ENCODE results near the gene LSAMP. TPM values are rescaled to one million over a fixed set of nuclear protein-coding genes. Genes with fewer than 3 reads are reported as not detected.

LSAMP gene
- polyA plus RNA-seq, 2 of the 4 experiments (the other 2 are of a cell fraction): 0.12 to 0.53 TPM

GRCh38 chr3:116028157-116028556 lies 417.1 kb downstream of the LSAMP start (continued):
- TF ChIP-seq, protein P1, sequence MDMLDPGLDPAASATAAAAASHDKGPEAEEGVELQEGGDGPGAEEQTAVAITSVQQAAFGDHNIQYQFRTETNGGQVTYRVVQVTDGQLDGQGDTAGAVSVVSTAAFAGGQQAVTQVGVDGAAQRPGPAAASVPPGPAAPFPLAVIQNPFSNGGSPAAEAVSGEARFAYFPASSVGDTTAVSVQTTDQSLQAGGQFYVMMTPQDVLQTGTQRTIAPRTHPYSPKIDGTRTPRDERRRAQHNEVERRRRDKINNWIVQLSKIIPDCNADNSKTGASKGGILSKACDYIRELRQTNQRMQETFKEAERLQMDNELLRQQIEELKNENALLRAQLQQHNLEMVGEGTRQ (IDR thresholded peaks at IDR 0.05): no peak

DNA sequence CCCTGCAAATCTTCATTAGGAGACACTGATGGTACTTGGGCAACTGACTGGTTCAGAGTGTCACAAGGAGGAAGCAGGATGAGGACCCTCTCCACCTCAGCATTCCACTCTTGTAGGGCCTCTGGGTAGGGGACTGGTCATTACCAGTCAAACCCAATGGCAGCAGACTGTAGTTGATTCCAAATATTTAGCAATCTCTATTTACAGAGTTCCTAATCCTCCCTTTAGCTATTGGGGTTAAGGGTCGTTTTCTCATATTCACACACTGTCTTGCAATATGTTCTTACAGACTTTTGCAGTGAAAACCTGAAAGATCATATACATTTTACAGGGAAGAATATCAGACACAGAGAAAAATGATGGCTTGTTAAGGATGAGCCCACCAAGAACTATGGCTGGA lies 424.3 kb downstream of the LSAMP start:
- POLR2A ChIA-PET: no interaction called here
- no peak overlapping the region for H3K4me3 ChIP-seq
- TF ChIP-seq JUNB (IDR thresholded peaks at IDR 0.05) (no peak), CBX8 (IDR thresholded peaks at IDR 0.05) (no peak), RFX5 (IDR thresholded peaks at IDR 0.05) (no peak), ESRRA (IDR thresholded peaks at IDR 0.05; ENCODE audit: borderline replicate concordance, low read length) (no peak), RNF2 (IDR thresholded peaks at IDR 0.05; ENCODE audit: borderline replicate concordance, low read depth) (no peak), ZFP36 (IDR thresholded peaks at IDR 0.05; ENCODE audit: borderline replicate concordance, partially characterized antibody) (no peak)
- TF ChIP-seq, protein P2, sequence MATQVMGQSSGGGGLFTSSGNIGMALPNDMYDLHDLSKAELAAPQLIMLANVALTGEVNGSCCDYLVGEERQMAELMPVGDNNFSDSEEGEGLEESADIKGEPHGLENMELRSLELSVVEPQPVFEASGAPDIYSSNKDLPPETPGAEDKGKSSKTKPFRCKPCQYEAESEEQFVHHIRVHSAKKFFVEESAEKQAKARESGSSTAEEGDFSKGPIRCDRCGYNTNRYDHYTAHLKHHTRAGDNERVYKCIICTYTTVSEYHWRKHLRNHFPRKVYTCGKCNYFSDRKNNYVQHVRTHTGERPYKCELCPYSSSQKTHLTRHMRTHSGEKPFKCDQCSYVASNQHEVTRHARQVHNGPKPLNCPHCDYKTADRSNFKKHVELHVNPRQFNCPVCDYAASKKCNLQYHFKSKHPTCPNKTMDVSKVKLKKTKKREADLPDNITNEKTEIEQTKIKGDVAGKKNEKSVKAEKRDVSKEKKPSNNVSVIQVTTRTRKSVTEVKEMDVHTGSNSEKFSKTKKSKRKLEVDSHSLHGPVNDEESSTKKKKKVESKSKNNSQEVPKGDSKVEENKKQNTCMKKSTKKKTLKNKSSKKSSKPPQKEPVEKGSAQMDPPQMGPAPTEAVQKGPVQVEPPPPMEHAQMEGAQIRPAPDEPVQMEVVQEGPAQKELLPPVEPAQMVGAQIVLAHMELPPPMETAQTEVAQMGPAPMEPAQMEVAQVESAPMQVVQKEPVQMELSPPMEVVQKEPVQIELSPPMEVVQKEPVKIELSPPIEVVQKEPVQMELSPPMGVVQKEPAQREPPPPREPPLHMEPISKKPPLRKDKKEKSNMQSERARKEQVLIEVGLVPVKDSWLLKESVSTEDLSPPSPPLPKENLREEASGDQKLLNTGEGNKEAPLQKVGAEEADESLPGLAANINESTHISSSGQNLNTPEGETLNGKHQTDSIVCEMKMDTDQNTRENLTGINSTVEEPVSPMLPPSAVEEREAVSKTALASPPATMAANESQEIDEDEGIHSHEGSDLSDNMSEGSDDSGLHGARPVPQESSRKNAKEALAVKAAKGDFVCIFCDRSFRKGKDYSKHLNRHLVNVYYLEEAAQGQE (IDR thresholded peaks at IDR 0.05): no peak
- TF ChIP-seq, protein P3, sequence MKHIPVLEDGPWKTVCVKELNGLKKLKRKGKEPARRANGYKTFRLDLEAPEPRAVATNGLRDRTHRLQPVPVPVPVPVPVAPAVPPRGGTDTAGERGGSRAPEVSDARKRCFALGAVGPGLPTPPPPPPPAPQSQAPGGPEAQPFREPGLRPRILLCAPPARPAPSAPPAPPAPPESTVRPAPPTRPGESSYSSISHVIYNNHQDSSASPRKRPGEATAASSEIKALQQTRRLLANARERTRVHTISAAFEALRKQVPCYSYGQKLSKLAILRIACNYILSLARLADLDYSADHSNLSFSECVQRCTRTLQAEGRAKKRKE (CRISPR knock-in tag; IDR thresholded peaks at IDR 0.05; ENCODE audit: low read depth): no peak
- CTCF ChIA-PET: interaction anchor here (0.5 kb wide), 1 partner anchor 781 kb away, joined by 3 read pairs; no protein-coding TSS in a partner anchor
- WGBS (ENCODE audit: missing lambda C conversion rate): 12% methylated on average over 1 of the region's 1 CpG
- H3K4me2 ChIP-seq: no peak overlapping the region
- H3K27ac ChIP-seq: no peak overlapping the region
- no peak for ATAC-seq
- H3K4me1 ChIP-seq: no peaks in the 10 kb centered on the region
- no peak for DNase-seq (ENCODE audit: low read depth in 1 of 2, low spot score in 1 of 2)
- FAIRE-seq: no peak
- H3K9me3 ChIP-seq: no peaks in the 10 kb centered on the region

DNA sequence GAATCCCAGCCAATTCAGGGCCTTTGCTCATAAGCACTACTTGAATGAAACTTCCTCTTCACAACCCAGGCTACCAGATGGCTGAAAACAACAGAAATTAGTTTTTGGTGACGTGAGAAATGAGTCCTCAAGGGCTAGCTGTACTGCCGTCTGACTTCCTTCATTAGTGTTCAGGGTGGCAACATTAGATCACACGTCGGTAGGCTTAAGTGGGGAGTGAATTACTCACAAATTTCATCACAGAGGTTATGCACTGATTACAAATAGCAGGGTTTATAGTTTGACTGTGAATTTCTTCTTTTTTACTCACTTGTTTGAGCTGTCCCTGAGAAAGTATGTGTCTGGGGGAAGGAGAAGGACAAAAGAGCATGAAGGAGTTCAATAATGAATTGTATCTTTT lies 424.8 kb downstream of the LSAMP start:
- ChIA-PET CTCF (interaction anchor here (0.5 kb wide), 1 partner anchor 781 kb away, joined by 3 read pairs; no protein-coding TSS in a partner anchor), POLR2A (no interaction called here)
- no peak overlapping the region for H3K4me3 ChIP-seq
- no peaks in the 10 kb centered on the region for H3K4me1 ChIP-seq
- 59% methylated on average over 4 of the region's 4 CpGs for WGBS (ENCODE audit: missing lambda C conversion rate)
- ATAC-seq (no peak), FAIRE-seq (no peak), DNase-seq (ENCODE audit: low read depth in 1 of 2, low spot score in 1 of 2) (no peak)
- H3K9me3 ChIP-seq: no peaks in the 10 kb centered on the region
- H3K27ac ChIP-seq: no peak overlapping the region
- no peak overlapping the region for H3K4me2 ChIP-seq
- TF ChIP-seq SMC3 (IDR thresholded peaks at IDR 0.05) (no peak), MAFK (IDR thresholded peaks at IDR 0.05; ENCODE audit: partially characterized antibody) (no peak), RARB (CRISPR knock-in tag; IDR thresholded peaks at IDR 0.05) (no peak), CBX2 (IDR thresholded peaks at IDR 0.05; ENCODE audit: borderline replicate concordance, low read depth) (no peak), NFE2L2 (conservative IDR thresholded peaks at IDR 0.05; ENCODE audit: low read length) (no peak), EP300 (IDR thresholded peaks at IDR 0.05) (no peak), KDM5A (IDR thresholded peaks at IDR 0.05) (no peak), RFX5 (IDR thresholded peaks at IDR 0.05) (no peak), CEBPB (IDR thresholded peaks at IDR 0.05) (no peak), HDAC2 (IDR thresholded peaks at IDR 0.05) (no peak), ELK1 (IDR thresholded peaks at IDR 0.05; ENCODE audit: low read depth, low read length) (no peak), SREBF2 (IDR thresholded peaks at IDR 0.05) (no peak), TFCP2L1 (CRISPR knock-in tag; IDR thresholded peaks at IDR 0.05) (no peak), MAX (IDR thresholded peaks at IDR 0.05) (no peak), MAZ (IDR thresholded peaks at IDR 0.05; ENCODE audit: borderline replicate concordance, low read depth, low read length) (no peak), JUNB (IDR thresholded peaks at IDR 0.05) (no peak), ESRRA (IDR thresholded peaks at IDR 0.05; ENCODE audit: borderline replicate concordance, low read length) (no peak), CHD4 (IDR thresholded peaks at IDR 0.05; ENCODE audit: borderline replicate concordance) (no peak), HOXB5 (CRISPR knock-in tag; IDR thresholded peaks at IDR 0.05) (no peak)
- TF ChIP-seq, protein P4, sequence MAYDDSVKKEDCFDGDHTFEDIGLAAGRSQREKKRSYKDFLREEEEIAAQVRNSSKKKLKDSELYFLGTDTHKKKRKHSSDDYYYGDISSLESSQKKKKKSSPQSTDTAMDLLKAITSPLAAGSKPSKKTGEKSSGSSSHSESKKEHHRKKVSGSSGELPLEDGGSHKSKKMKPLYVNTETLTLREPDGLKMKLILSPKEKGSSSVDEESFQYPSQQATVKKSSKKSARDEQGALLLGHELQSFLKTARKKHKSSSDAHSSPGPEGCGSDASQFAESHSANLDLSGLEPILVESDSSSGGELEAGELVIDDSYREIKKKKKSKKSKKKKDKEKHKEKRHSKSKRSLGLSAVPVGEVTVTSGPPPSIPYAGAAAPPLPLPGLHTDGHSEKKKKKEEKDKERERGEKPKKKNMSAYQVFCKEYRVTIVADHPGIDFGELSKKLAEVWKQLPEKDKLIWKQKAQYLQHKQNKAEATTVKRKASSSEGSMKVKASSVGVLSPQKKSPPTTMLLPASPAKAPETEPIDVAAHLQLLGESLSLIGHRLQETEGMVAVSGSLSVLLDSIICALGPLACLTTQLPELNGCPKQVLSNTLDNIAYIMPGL (CRISPR knock-in tag; IDR thresholded peaks at IDR 0.05; ENCODE audit: borderline replicate concordance): no peak
